ENCODE measurements around the gene SIN3A. TPM values are rescaled to one million over a fixed set of nuclear protein-coding genes. Genes with fewer than 3 reads are reported as not detected.
"Not testable (repeated sequence)": the region's sequence is repeated elsewhere in the genome, so short reads cannot be mapped to it uniquely, and the experiment has no call there.

The SIN3A gene
- total and polyA plus RNA-seq, 2 donors from 2014 or later = 9.2 to 74.3 TPM

DNA sequence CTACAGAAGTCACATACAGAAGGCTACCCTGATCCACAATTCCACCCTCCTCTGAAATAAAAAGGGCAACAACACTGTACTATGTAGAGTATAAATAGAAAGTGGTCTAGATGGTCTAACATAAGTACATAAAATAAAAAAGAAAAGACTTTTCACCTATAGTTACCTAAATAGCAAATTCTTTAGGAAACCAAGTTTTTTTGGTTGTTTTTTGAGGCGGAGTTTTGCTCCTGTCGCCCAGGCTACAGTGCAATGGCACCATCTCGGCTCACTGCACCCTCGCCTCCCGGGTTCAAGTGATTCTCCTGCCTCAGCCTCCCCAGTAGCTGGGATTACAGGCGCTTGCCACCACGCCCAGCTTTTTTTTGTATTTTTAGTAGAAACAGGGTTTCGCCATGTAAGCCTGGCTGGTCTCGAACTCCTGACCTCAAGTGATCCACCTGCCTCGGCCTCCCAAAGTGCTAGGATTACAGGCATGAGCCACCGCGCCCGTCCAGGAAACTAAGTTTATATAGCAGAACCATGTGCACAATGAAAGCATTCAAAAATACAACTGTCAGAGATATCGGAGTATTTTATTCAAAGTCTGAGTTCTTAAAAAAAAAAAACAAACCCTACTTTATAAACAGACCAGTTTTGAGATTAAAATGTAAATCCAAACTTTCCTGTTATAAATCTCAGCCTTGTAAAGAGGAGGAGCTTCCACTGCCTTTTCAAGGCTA is 1.7 kb downstream of the SIN3A start:
- no peaks in the 10 kb centered on the region for H3K9me3 ChIP-seq (ENCODE audit: control insufficient read depth in 2 of 3, insufficient read depth in 1 of 3, low read length in 3 of 3)
- no peak for TF ChIP-seq CTCF (IDR thresholded peaks at IDR 0.05; ENCODE audit: borderline replicate concordance, extremely low read depth, insufficient read depth)
- peak in 2 of 5 donors; percentile 58 to 60 for DNase-seq
- peak overlapping the region; percentile 43 to 77 (median 44) for H3K9ac ChIP-seq (ENCODE audit: low read length in 3 of 3)
- H3K36me3 ChIP-seq (ENCODE audit: control insufficient read depth in 2 of 3, insufficient read depth in 3 of 3, low read length in 3 of 3) = no peaks in the 10 kb centered on the region
- H3K4me1 ChIP-seq (ENCODE audit: control insufficient read depth in 2 of 3, insufficient read depth in 2 of 3, low read depth in 1 of 3, low read length in 3 of 3) = peaks cover 0 to 17% (median 6%) of the 10 kb centered on the region in 3 donors
- H3K27ac ChIP-seq (ENCODE audit: low read depth in 2 of 2, low read length in 2 of 2) = peak overlapping the region; percentile 84 to 91
- H3K4me3 ChIP-seq (ENCODE audit: low read length in 3 of 3) = peak overlapping the region; percentile 79 to 91 (median 90)
- no peak for FAIRE-seq
- no peaks in the 10 kb centered on the region for H3K27me3 ChIP-seq (ENCODE audit: control insufficient read depth, insufficient read depth, low read length)
- intact Hi-C loops (cut with DNase I) = no loop called here

GRCh38 chr15:75448171-75448570 is 3.3 kb downstream of the SIN3A start:
- H3K4me1 ChIP-seq (ENCODE audit: control insufficient read depth in 2 of 3, insufficient read depth in 2 of 3, low read depth in 1 of 3, low read length in 3 of 3) = peaks cover 0 to 13% (median 6%) of the 10 kb centered on the region in 3 donors
- H3K27me3 ChIP-seq (ENCODE audit: control insufficient read depth, insufficient read depth, low read length); intact Hi-C loops (cut with DNase I); H3K9ac ChIP-seq (ENCODE audit: low read length in 3 of 3); FAIRE-seq; H3K36me3 ChIP-seq (ENCODE audit: control insufficient read depth in 2 of 3, insufficient read depth in 3 of 3, low read length in 3 of 3); H3K27ac ChIP-seq (ENCODE audit: low read depth in 2 of 2, low read length in 2 of 2); H3K9me3 ChIP-seq (ENCODE audit: control insufficient read depth in 2 of 3, insufficient read depth in 1 of 3, low read length in 3 of 3); H3K4me3 ChIP-seq (ENCODE audit: low read length in 3 of 3): not testable (repeated sequence)
- DNase-seq = peak in 1 of 5 donors; percentile 73

GRCh38 chr15:75446151-75446550 is 5.3 kb downstream of the SIN3A start:
- no peak for TF ChIP-seq CTCF (IDR thresholded peaks at IDR 0.05; ENCODE audit: borderline replicate concordance, extremely low read depth, insufficient read depth)
- Histone ChIP-seq H3K4me1 (ENCODE audit: control insufficient read depth in 2 of 3, insufficient read depth in 2 of 3, low read depth in 1 of 3, low read length in 3 of 3) (peaks cover 0 to 7% (median 6%) of the 10 kb centered on the region in 3 donors), H3K4me3 (ENCODE audit: low read length in 3 of 3) (no peak overlapping the region), H3K27ac (ENCODE audit: low read depth in 2 of 2, low read length in 2 of 2) (no peak overlapping the region), H3K36me3 (ENCODE audit: control insufficient read depth in 2 of 3, insufficient read depth in 3 of 3, low read length in 3 of 3) (no peaks in the 10 kb centered on the region), H3K9ac (ENCODE audit: low read length in 3 of 3) (no peak overlapping the region), H3K27me3 (ENCODE audit: control insufficient read depth, insufficient read depth, low read length) (no peaks in the 10 kb centered on the region), H3K9me3 (ENCODE audit: control insufficient read depth in 2 of 3, insufficient read depth in 1 of 3, low read length in 3 of 3) (no peaks in the 10 kb centered on the region)
- intact Hi-C loops (cut with DNase I) = no loop called here
- DNase-seq (no peak), FAIRE-seq (no peak)

- DNase-seq = peak in 1 of 5 donors; percentile 19
- FAIRE-seq; intact Hi-C loops (cut with DNase I); H3K9me3 ChIP-seq (ENCODE audit: control insufficient read depth in 2 of 3, insufficient read depth in 1 of 3, low read length in 3 of 3); H3K27me3 ChIP-seq (ENCODE audit: control insufficient read depth, insufficient read depth, low read length); H3K36me3 ChIP-seq (ENCODE audit: control insufficient read depth in 2 of 3, insufficient read depth in 3 of 3, low read length in 3 of 3); H3K27ac ChIP-seq (ENCODE audit: low read depth in 2 of 2, low read length in 2 of 2); H3K4me3 ChIP-seq (ENCODE audit: low read length in 3 of 3); H3K9ac ChIP-seq (ENCODE audit: low read length in 3 of 3); H3K4me1 ChIP-seq (ENCODE audit: control insufficient read depth in 2 of 3, insufficient read depth in 2 of 3, low read depth in 1 of 3, low read length in 3 of 3): not testable (repeated sequence)
These were observed 6.2 kb downstream of the SIN3A start for GRCh38 chr15:75445324-75445723.

DNA sequence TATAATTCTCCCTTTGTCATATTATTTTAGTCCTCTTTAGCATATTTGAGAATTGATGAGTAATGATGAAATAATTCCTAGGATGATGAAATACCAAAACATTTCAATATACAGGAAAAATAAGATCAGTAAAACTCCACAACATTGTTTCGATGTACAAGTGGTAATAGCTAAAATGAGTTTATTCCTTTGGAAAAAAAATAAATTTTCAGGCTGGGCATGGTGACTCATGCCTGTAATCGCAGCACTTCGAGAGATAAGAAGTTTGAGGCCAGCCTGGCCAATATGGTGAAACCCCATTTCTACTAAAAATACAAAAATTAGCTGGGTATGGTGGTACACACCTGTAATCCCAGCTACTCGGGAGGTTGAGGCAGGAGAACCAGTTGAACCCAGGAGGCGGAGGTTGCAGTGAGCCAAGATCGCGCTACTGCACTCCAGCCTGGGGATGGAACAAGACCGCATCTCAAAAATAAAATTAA is 7.5 kb downstream of the SIN3A start:
- H3K9me3 ChIP-seq (ENCODE audit: control insufficient read depth in 2 of 3, insufficient read depth in 1 of 3, low read length in 3 of 3); FAIRE-seq; intact Hi-C loops (cut with DNase I); DNase-seq; H3K4me3 ChIP-seq (ENCODE audit: low read length in 3 of 3); H3K9ac ChIP-seq (ENCODE audit: low read length in 3 of 3); H3K36me3 ChIP-seq (ENCODE audit: control insufficient read depth in 2 of 3, insufficient read depth in 3 of 3, low read length in 3 of 3); H3K4me1 ChIP-seq (ENCODE audit: control insufficient read depth in 2 of 3, insufficient read depth in 2 of 3, low read depth in 1 of 3, low read length in 3 of 3); H3K27ac ChIP-seq (ENCODE audit: low read depth in 2 of 2, low read length in 2 of 2); H3K27me3 ChIP-seq (ENCODE audit: control insufficient read depth, insufficient read depth, low read length): not testable (repeated sequence)
